HG03095 (cell line): ENCODE results near the gene CES3.
"Not testable (repeated sequence)": the region's sequence is repeated elsewhere in the genome, so short reads cannot be mapped to it uniquely, and the experiment has no call there.

Source experiments
- ATAC-seq: cut with Tn5 transposase; IDR thresholded peaks from one replicate; pipeline ENCODE4 v1.9.1; 2021; ENCODE audit warnings: moderate library complexity; ENCODE audit not compliant: unreplicated experiment

Gene CES3

DNA sequence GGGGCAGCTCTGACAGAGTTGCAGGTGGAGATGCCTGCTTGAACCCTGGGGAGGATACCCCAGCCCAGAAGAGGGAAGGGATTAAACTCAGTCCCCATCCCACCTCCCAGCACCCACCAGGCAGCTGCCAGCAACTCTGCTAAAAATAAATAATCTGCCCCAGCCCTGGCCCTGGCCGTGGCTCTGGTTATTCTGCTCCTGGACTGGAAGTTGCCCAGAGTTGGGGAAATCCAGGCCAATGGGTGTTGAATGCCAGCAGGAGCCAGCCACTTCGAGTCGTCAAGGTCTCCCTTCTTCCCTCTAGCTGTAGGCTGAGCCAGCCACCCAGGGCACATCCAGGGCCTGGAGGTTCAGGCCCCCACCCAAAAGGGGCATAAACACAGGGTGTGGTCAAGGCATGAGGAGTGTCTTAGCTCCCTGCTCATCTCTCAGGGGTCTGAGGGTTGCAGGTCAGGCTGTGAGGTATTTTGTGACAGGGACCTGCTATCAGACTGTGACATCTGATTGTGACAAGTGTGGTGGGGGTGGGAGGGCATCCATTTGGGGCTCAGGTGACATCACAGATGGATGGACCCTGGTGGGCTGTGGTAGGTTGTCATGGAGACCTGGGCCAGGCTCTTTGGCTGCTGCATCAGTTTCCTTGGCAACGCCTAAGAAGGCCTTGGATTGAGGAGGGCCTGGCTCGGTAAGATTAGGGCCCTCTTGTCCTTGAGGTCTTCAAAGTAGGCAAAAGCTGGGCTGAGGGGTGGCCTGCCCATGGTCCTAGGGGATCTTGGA lies 34.7 kb upstream of the CES3 start:
- ATAC-seq: no peak

GRCh38 chr16:66926961-66927436 lies 34.1 kb upstream of the CES3 start:
- ATAC-seq: no peak

DNA sequence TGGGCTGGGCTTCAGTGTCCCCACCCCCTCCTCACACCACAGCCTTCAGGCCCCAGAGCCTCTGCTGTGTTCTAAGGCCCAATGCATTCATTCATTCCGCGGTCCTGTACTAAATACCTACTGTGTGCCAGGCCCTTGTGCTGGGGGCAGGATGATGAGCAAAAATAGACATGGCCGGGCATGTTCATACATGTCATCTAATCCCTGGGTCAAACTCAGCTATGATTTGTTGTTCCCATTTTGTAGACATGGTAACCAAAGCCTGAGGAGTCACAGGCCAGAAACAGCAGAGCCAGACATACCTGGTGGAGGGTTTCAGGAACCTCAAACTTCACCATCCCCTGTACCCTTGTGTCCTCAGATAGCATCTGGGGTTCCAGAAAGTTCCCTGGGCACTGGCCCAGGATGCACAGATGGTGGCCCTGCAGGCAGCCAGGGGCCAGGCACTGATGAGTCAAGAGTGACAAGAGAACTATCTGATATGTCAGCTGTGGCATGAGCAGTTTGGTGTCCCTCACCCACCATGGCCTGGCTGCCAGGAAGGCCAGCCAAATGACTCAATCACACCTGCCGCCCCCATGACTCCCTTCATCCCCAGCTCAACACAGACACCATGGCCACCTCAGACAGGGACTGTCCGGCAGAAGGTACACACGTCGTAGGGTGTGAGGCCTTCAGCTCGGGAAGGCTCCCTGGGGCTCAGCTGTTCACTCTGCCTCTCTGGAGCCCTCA lies 33.0 kb upstream of the CES3 start:
- no peak for ATAC-seq

DNA sequence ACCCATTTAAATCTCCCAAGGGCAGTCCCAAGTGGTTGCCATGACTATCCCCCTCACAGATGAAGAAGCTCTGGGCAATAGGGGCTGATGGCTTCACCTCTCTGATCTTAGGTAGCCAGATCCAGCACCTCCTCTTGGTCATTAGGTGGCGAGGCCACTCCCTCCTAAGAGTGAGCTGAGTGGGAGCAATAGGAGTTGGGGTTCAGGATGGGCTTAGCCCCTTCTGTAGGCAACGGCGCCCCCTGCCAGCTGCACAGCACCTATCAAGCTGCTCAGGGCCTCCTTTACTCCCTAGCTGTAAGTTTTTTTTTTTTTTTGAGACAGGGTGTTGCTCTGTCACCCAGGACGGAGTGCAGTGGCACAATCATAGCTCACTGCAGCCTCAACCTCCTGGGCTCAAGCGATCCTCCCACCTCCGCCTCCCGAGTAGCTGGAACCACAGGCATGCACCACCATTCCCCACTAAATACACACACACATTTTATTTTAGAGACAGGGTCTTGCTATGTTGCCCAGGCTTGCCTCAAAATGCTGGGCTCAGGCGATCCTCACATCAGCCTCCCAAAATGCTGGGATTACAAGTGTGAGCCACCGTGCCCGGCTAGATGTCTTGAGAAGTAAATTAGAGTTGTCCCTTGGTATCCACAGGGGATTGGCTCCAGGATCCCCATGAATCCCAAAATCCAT lies 32.2 kb upstream of the CES3 start:
- no peak for ATAC-seq

- no peak for ATAC-seq
These were observed 30.9 kb upstream of the CES3 start for GRCh38 chr16:66930189-66930588.

DNA sequence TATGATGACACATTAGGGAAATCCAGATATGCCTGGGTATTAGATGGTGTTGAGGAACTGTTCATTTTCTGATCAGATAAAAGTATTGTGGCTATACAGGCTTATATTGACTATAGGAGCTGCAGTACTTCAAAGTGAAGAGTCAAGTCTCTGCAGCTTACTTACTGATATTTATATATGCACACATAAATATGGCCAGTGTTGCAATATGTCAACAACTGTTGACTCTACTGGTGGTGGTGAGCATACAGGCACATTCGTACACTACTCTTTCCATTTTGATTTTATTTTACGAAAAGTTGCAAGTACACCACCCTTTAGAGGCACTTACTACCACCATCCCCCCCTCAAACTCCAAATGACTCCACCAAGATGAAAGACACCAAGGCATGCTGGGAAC lies 29.4 kb upstream of the CES3 start:
- ATAC-seq: no peak

DNA sequence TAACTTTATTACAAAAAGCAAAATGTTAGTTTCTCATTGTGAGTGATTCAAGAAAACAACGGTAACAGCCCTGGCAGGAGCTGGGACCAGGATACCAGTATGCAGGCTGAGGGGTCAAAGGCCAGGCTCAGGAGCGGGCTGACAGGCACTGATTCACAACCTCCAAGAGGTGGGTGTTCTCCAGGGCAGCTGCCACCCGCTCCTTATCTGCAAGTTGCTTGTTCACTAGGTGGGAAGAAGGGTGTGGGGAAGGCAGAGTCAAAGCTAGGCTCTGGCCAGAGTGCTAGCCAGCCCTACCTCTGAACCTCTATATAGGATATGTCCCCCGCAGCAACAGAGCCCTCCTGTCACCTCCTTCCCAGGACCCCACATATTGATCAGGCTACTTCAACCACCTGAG lies 29.0 kb upstream of the CES3 start:
- no peak for ATAC-seq

DNA sequence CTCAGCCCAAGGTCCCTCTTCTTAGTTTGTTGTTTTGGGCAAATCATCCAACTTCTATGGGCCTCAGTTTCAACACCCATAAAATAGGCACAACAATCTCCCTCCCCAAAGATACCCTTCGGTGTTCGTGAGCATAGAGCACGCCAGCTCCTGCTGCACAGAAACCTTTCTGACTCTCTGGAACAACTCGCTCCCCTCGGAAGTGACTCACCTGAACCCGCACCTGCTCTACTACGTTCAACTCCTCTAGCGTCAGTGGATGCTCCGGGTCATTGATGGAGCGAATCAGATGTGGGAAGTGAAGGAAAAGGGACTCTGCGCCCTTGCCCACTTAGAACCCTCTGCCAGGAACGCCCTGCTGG lies 27.3 kb upstream of the CES3 start:
- ATAC-seq: peak; percentile 13

GRCh38 chr16:66934138-66934838 lies 26.8 kb upstream of the CES3 start, which contains the start of gene CIAO2B:
TSS of gene CIAO2B (minus strand) at chr16:66934402. CDS start at chr16:66934364, 38 bp downstream.
- peak; percentile 72 for ATAC-seq

- ATAC-seq: not testable (repeated sequence)
These were observed 26.2 kb upstream of the CES3 start for GRCh38 chr16:66934839-66935313.

- ATAC-seq: no peak
These were observed 25.6 kb upstream of the CES3 start, which contains the start of gene CES2 for GRCh38 chr16:66935314-66936011. TSS of gene CES2 (plus strand) at chr16:66935516. CDS start at chr16:66935636, 120 bp downstream.

DNA sequence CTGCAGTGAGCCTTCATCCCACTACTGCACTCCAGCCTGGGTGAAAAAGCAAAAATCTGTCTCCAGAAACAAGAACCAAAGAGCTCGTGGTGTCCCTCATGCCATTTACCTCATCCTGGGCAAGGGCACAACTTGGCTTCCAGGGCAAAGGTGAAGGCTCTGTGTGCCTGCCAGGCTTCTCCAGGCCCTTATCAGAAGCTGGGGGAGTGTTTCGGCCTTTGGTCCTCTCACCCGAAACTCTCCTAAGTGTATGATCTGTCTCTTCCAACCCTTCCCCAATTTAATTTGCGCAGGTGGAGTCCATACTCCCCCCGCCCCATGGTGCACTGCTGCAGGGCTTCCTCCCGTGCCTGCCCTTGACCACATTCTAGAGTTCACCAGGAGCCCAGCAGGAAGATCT lies 24.6 kb upstream of the CES3 start:
- ATAC-seq: no peak

- no peak for ATAC-seq
These were observed 24.0 kb upstream of the CES3 start for GRCh38 chr16:66936889-66937554.

DNA sequence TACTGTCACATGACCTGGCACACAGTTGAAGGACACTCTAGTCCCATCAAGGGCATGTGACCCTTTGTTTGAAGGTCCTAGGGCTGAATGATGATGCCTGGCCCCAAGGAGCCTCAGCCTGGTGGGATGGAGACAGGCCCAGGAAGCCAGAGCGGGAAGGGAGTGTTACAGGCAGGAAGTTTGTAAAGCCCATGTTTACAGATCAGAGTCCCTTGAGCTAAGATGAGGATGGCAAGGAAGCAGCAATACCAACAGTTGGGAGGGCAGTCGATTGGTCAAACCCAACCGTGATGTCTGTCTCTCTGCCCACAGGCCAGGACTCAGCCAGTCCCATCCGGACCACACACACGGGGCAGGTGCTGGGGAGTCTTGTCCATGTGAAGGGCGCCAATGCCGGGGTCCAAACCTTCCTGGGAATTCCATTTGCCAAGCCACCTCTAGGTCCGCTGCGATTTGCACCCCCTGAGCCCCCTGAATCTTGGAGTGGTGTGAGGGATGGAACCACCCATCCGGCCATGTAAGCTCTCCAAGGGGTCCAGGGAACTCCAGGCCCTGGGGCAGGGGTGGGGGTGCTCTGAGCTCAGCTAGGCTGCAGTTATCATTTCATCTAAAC lies 23.2 kb upstream of the CES3 start:
- ATAC-seq: no peak

DNA sequence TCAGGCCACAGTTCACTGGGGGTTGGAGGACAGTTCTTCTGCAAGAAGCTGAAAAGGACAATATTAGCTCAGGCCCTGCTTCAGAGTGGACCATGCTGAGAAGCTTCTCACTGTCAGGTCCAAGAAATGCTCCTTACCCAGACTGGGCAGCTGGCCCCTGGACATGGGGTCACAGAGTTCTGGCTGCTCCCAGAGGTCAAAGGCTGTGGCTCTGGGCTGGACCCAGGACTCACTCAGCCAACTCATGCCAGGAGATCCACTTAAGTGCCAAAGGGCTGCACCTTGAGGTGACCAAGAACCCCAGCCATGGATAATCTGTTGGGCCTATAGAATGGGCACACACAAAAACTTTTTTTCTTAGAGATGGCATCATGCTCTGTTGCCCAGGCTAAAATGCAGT lies 21.7 kb upstream of the CES3 start:
- no peak for ATAC-seq

GRCh38 chr16:66940236-66940635 lies 20.8 kb upstream of the CES3 start:
- no peak for ATAC-seq

DNA sequence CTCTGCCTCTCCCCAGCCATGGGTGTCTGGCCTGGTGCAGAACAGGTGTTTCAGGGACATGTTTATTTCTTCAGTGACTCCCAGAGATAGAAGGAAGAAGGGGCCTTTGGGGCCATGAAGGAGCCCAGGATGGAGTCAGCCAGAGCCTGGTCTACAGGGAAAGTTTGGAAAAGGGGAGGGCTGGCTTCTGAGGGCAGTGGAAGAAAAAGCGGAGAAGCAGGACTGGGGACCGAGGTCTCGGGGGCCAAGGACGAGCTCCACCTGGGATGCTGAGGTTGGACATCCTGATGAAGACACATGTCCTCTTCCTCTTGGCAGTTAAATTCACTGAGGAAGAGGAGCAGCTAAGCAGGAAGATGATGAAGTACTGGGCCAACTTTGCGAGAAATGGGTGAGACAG lies 18.1 kb upstream of the CES3 start:
- ATAC-seq: no peak

- ATAC-seq: no peak
These were observed 17.5 kb upstream of the CES3 start for GRCh38 chr16:66943426-66944053.

- no peak for ATAC-seq
These were observed 17.0 kb upstream of the CES3 start for GRCh38 chr16:66944054-66944441.
